GM13976 (cell line): ENCODE measurements around the gene HIVEP2.

Experiments used
- DNase-seq: peaks from one replicate; pipeline ENCODE4 v3.0.0; 2012; ENCODE audit warnings: low spot score
- in situ Hi-C: fragments of 300-500 bp; cut with MboI; formaldehyde crosslinking; loops from one replicate; pipeline ENCODE4 v1.12.0; 2022; ENCODE audit warnings: low sequenced_read_pairs, mixed read lengths, inconsistent platforms; ENCODE audit not compliant: unreplicated experiment
- TF ChIP-seq, protein P1 (sequence below): IDR thresholded peaks from 2 replicates; pipeline ENCODE4 v1.5.1; 2012; ENCODE audit warnings: borderline replicate concordance, mild to moderate bottlenecking; ENCODE audit not compliant: insufficient read depth; ENCODE audit errors: extremely low read depth, missing control alignments, control extremely low read depth

The HIVEP2 gene

GRCh38 chr6:142845143-142845571 lies 99.8 kb downstream of the HIVEP2 start:
- peak; percentile 35 for DNase-seq
- in situ Hi-C loops: no loop called here
- TF ChIP-seq, protein P1, sequence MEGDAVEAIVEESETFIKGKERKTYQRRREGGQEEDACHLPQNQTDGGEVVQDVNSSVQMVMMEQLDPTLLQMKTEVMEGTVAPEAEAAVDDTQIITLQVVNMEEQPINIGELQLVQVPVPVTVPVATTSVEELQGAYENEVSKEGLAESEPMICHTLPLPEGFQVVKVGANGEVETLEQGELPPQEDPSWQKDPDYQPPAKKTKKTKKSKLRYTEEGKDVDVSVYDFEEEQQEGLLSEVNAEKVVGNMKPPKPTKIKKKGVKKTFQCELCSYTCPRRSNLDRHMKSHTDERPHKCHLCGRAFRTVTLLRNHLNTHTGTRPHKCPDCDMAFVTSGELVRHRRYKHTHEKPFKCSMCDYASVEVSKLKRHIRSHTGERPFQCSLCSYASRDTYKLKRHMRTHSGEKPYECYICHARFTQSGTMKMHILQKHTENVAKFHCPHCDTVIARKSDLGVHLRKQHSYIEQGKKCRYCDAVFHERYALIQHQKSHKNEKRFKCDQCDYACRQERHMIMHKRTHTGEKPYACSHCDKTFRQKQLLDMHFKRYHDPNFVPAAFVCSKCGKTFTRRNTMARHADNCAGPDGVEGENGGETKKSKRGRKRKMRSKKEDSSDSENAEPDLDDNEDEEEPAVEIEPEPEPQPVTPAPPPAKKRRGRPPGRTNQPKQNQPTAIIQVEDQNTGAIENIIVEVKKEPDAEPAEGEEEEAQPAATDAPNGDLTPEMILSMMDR: no peak

GRCh38 chr6:142844065-142844755 lies 100.8 kb downstream of the HIVEP2 start:
- no peak for DNase-seq
- TF ChIP-seq, protein P1: no peak
- in situ Hi-C loops: no loop called here

DNA sequence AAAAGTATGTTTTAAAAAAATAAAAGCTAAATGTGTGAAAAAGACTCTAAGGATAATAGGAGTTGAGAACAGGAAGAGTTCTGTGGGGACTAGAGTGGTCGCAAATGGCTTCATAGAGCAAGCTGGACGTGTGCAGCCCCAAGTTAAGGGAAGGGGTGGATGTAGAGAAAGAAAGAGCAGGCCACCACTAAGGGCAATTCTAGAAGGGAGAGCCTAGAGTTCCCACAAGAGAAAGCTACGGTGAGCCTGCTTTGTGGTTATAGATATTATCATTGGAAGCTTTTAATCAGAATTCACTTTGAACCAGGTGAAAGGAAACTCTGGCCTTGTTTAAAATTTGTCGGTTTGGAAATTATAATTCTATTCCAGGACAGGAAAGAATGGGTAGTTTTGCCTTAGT lies 101.6 kb downstream of the HIVEP2 start:
- DNase-seq: no peak
- TF ChIP-seq, protein P1: no peak
- in situ Hi-C loops: no loop called here

- peak; percentile 31 for DNase-seq
- in situ Hi-C loops: no loop called here
- TF ChIP-seq, protein P1: no peak
Observed at GRCh38 chr6:142842418-142843261, 102.3 kb downstream of the HIVEP2 start.

- no peak for DNase-seq
- TF ChIP-seq, protein P1: no peak
- in situ Hi-C loops: no loop called here
Observed at GRCh38 chr6:142841915-142842314, 103.1 kb downstream of the HIVEP2 start.

GRCh38 chr6:142839686-142840040 lies 105.3 kb downstream of the HIVEP2 start:
- no peak for DNase-seq
- in situ Hi-C loops: no loop called here
- TF ChIP-seq, protein P1: no peak
